ENCODE measurements around the gene EEF2K.

EEF2K gene

DNA sequence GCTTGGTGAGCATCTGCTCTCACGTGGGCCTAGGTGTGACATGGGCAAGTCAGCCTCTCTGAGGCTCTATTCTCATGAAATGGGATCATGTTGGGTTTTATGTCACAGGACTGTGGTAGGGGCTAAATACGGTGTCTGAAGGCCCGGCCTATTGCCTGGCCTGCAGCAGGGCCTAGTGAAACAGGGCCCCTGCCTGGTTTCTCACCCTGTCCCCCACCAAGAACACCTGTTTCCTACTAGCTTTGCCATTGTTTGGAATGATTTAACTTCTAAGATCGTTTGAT is 120.2 kb downstream of the EEF2K start:
- in situ Hi-C loops (cut with MboI; ENCODE audit: low sequenced_read_pairs): no loop called here

DNA sequence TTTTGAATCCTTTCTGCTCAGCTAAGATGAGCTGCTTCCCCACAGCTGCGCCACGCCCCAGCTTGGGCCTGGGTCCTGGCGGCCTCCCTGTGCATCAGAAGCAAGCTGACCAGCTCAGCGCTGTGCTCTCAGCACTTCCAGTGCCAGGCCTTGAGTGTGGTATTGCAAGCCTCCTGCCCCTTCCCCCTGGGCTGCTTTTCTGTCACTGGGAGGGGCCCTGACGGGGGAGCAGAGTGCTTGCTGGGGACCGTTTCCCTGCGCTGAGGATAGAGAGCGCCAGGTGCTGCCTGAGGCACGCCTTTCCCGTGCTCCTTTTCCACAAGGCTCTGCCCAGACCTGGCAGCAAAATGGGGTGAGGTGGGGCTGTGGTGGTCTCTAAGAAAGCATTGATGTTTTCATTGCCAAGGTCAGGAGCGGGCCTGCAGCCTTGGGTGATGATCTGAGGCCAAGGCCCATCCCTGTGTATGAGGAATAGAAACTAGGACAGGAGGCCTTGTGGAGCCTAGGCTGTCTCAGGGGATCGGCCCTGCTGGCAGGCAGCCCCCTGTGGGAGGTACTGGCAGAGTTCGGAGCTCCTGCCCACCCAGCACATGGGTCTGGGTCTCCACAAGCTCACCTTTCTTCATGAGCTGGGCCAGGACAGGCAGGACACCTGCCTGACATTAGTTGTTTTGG is 120.8 kb downstream of the EEF2K start:
- in situ Hi-C loops (cut with MboI; ENCODE audit: low sequenced_read_pairs): no loop called here

GRCh38 chr16:22327446-22327775 is 121.3 kb downstream of the EEF2K start:
- in situ Hi-C loops (cut with MboI; ENCODE audit: low sequenced_read_pairs): no loop called here

DNA sequence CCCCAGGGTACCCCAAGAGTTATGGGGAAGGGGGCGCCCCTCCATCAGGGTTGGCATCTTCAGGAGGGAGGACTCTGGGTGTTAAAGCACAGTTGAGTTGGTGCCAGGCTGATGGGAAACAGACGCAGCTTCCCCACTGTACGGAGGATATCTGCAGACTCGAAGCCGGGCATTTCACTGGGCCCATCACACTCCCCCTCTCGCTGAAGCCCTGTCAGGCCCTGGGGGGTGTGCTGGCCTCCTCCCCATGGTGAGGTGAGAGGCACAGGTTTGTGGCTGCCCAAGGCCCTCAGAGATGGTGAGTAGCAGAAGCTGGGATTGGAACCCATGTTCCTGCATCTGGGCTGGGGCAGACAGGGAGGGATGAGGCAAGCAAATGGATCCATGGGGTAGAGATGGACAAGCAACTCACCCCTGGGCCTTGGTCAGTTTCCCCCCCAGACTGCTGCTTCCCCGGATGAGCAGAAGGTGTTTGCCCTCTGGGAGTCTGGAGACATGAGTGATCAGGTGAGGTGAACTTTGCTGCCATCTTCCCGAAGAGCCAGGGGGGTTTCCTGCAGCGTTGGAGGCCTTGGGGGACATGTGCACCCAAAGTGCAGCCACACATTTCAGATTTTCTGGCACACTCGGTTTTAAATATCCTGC is 122.1 kb downstream of the EEF2K start:
- in situ Hi-C loops (cut with MboI; ENCODE audit: low sequenced_read_pairs): no loop called here

DNA sequence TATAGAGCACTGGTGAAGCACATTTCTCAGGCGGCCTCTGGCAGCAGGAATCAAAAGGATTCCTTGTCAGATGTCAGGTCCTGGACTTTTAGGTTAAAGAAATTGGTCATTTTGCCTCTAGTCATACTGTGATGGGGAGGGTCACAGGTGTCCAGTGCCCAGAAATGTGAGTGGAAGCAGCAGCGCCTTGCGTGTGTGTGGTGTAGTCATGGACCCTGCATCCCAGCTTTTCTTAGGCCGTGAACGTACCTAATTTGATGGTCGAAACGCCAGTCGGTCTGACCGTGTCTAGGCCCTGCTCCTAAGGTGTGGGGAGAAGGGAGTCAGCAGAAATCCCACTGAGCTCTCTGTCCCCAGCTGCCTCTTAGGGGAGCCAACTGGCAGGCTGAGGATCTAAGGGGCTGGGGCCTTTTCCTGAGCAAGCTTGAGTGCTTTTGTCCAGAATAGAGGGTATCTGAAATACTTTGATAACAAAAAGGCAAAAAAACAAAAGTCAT is 123.2 kb downstream of the EEF2K start:
- in situ Hi-C loops (cut with MboI; ENCODE audit: low sequenced_read_pairs): no loop called here

GRCh38 chr16:22330326-22330725 is 124.2 kb downstream of the EEF2K start:
- in situ Hi-C loops (cut with MboI; ENCODE audit: low sequenced_read_pairs): no loop called here

- in situ Hi-C loops (cut with MboI; ENCODE audit: low sequenced_read_pairs): no loop called here
Observed at GRCh38 chr16:22333457-22333994, 127.4 kb downstream of the EEF2K start.

GRCh38 chr16:22335668-22336246 is 129.7 kb downstream of the EEF2K start:
- in situ Hi-C loops (cut with MboI; ENCODE audit: low sequenced_read_pairs): no loop called here

GRCh38 chr16:22336581-22336980 is 130.5 kb downstream of the EEF2K start:
- in situ Hi-C loops (cut with MboI; ENCODE audit: low sequenced_read_pairs): no loop called here

GRCh38 chr16:22337045-22337444 is 131.0 kb downstream of the EEF2K start:
- in situ Hi-C loops (cut with MboI; ENCODE audit: low sequenced_read_pairs): no loop called here

DNA sequence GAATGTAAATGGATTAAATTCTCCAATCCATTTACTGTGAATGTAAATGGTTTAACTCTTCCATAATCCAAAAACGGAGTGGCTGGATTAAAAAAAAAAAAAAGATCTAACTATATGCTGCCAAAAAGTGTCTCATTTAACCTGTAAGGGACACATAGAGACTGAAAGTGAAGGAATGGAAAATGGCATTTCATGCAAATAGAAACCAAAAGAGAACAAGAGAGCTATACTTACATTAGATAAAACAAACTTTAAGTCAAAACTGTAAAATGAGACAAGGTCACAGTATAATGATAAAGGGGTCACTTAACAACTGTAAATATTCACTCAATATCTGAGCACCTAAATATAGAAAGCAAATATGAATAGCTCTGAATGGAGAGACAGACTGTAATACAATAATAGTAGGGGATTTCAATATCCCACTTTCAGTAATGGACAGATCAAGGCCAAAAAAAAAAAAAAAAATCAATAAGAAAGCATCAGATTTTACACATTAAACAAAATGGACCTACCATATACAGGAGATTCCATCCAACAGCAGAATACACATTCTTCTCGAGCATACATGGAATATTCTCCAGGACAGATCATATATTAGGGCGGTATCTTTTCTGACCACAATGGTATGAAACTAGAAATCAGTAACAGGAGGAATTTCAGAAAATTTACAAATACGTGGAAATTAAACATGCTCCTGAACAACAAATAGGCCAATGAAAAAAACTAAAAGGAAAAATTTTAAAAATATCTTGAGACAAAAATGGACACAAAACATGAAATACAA is 132.0 kb downstream of the EEF2K start:
- in situ Hi-C loops (cut with MboI; ENCODE audit: low sequenced_read_pairs): no loop called here
